GM12878 (cell line): ENCODE measurements around the gene ADAMTS6. TPM values are rescaled to one million over a fixed set of nuclear protein-coding genes. Genes with fewer than 3 reads are reported as not detected.

Experiments
- CUX1 ChIP-seq: IDR thresholded peaks from 2 replicates; pipeline ENCODE4 v1.6.1; 2012; ENCODE audit warnings: improper control_type of control experiment, low read depth, low read length; ENCODE audit not compliant: insufficient replicate concordance
- JUND ChIP-seq: IDR thresholded peaks from 2 replicates; pipeline ENCODE4 v1.6.1; 2012; ENCODE audit warnings: low read depth, mild to moderate bottlenecking, low read length, improper control_type of control experiment, moderate library complexity
- NR2C1 ChIP-seq: fragments of 450-650 bp; IDR thresholded peaks from 2 replicates; pipeline ENCODE4 v1.6.1; 2017; ENCODE audit warnings: antibody characterized with exemption, mild to moderate bottlenecking, moderate library complexity
- SKIL ChIP-seq: fragments of 450-650 bp; IDR thresholded peaks from 2 replicates; pipeline ENCODE4 v1.6.1; 2017; ENCODE audit warnings: mild to moderate bottlenecking, low read depth, inconsistent platforms; ENCODE audit not compliant: poor library complexity, severe bottlenecking
- SMAD5 ChIP-seq: IDR thresholded peaks from 2 replicates; pipeline ENCODE4 v1.6.1; 2016; ENCODE audit warnings: antibody characterized with exemption, low read depth
- SUZ12 ChIP-seq: fragments of 200-600 bp; sonication (generic); IDR thresholded peaks from one replicate; pipeline ENCODE4 v1.6.1; 2018; ENCODE audit warnings: antibody characterized with exemption, mild to moderate bottlenecking; ENCODE audit not compliant: unreplicated experiment
- YY1 ChIP-seq: IDR thresholded peaks from 2 replicates; pipeline ENCODE4 v1.6.1; 2011; ENCODE audit warnings: low read depth, mild to moderate bottlenecking, low read length
- ZNF592 ChIP-seq: fragments of 450-650 bp; IDR thresholded peaks from 2 replicates; pipeline ENCODE4 v1.6.1; 2017; ENCODE audit warnings: mild to moderate bottlenecking, moderate library complexity
- ZNF687 ChIP-seq: fragments of 450-650 bp; IDR thresholded peaks from 2 replicates; pipeline ENCODE4 v1.6.1; 2017; ENCODE audit warnings: mild to moderate bottlenecking, moderate library complexity
- polyA plus RNA-seq, 11 experiments: library from polyadenylated mRNA; depleted of rRNA in 4 of 11; unstranded in 6 of 11; stranded (reverse) in 5 of 11; fragments of >200 nt; fragmentation: Nextera tagmentation in 4 of 11; fragmentation: Illumina TruSeq in 1 of 11; extraction: Ambion mirVana in 4 of 11; extraction: Trizol in 1 of 11; gene quantifications; 1 replicate in 1 of 11; 2 replicates in 10 of 11; pipeline versions ENCODE4 v1.2.1 to v1.2.3, GENCODE V29; 2011 to 2016; ENCODE audit warnings: inconsistent platforms in 2 of 11, missing spikeins in 2 of 11, low read depth in 1 of 11
- total RNA-seq, 4 experiments: library from RNA; depleted of rRNA in 3 of 4; stranded (reverse); fragments of >200 nt in 3 of 4; fragmentation: Illumina TruSeq in 1 of 4; extraction: Trizol in 1 of 4; gene quantifications; 2 replicates each; pipeline versions ENCODE4 v1.2.1 to v1.2.3, GENCODE V29; 2013 to 2021

ADAMTS6 gene
- total and polyA plus RNA-seq, 10 of the 15 experiments (the other 5 are each of a cell fraction or from before 2014, with no cell fraction given), result 1.1 to 12.3 (median 6.5) TPM

GRCh38 chr5:65172486-65173129, 309.1 kb downstream of the ADAMTS6 start (continued):
- TF ChIP-seq SKIL (peak; percentile 28), YY1 (no peak), ZNF687 (no peak), NR2C1 (no peak), CUX1 (no peak), JUND (no peak), ZNF592 (no peak), SUZ12 (no peak), SMAD5 (no peak)
